Trophoblast cell (in vitro differentiated cells and primary cell): ENCODE measurements around the gene CD36.

Experiments used
- DNase-seq, 2 donors: peaks; one replicate each; pipeline ENCODE4 v3.0.0-alpha.2; 2016
- H2AFZ ChIP-seq: 2 replicates; pipeline ENCODE4 v1.6.1; 2013; ENCODE audit warnings: low read length, moderate library complexity, mild to moderate bottlenecking; ENCODE audit not compliant: insufficient read depth, poor library complexity
- H2AK5ac ChIP-seq: 2 replicates; pipeline ENCODE4 v1.6.1; 2013; ENCODE audit warnings: mild to moderate bottlenecking, low read length
- H2BK120ac ChIP-seq: 2 replicates; pipeline ENCODE4 v1.6.1; 2013; ENCODE audit warnings: low read length, mild to moderate bottlenecking, moderate library complexity; ENCODE audit not compliant: insufficient read depth, poor library complexity
- H2BK12ac ChIP-seq: 2 replicates; pipeline ENCODE4 v1.6.1; 2013; ENCODE audit warnings: mild to moderate bottlenecking, low read length, moderate library complexity
- H2BK5ac ChIP-seq: 2 replicates; pipeline ENCODE4 v1.6.1; 2013; ENCODE audit warnings: low read length, low read depth, moderate library complexity, mild to moderate bottlenecking; ENCODE audit not compliant: poor library complexity
- H3K14ac ChIP-seq: 2 replicates; pipeline ENCODE4 v1.6.1; 2013; ENCODE audit warnings: mild to moderate bottlenecking, low read length
- H3K18ac ChIP-seq: 2 replicates; pipeline ENCODE4 v1.6.1; 2013; ENCODE audit warnings: mild to moderate bottlenecking, low read length
- H3K23ac ChIP-seq: 2 replicates; pipeline ENCODE4 v1.6.1; 2013; ENCODE audit warnings: low read length
- H3K27ac ChIP-seq: 2 replicates; pipeline ENCODE4 v1.5.1; 2013; ENCODE audit warnings: low read depth, mild to moderate bottlenecking, inconsistent platforms, low read length, moderate library complexity
- H3K27me3 ChIP-seq: 2 replicates; pipeline ENCODE4 v1.6.1; 2013; ENCODE audit warnings: inconsistent platforms, mild to moderate bottlenecking, low read length, moderate library complexity; ENCODE audit not compliant: insufficient read depth
- H3K36me3 ChIP-seq, 2 experiments: 1 replicate in 1 of 2; 2 replicates in 1 of 2; pipeline ENCODE4 v1.6.1; 2013; ENCODE audit warnings: low read length in 2 of 2, mild to moderate bottlenecking in 2 of 2, moderate library complexity in 1 of 2; ENCODE audit not compliant: insufficient read depth in 2 of 2, control insufficient read depth in 1 of 2
- H3K4ac ChIP-seq: 2 replicates; pipeline ENCODE4 v1.6.1; 2013; ENCODE audit warnings: low read depth, mild to moderate bottlenecking, low read length, moderate library complexity
- H3K4me1 ChIP-seq, 2 experiments: 1 replicate in 1 of 2; 2 replicates in 1 of 2; pipeline ENCODE4 v1.6.1; 2013; ENCODE audit warnings: low read length in 2 of 2, mild to moderate bottlenecking in 2 of 2, moderate library complexity in 1 of 2; ENCODE audit not compliant: insufficient read depth in 2 of 2, control insufficient read depth in 1 of 2
- H3K4me2 ChIP-seq: 2 replicates; pipeline ENCODE4 v1.6.1; 2013; ENCODE audit warnings: inconsistent platforms, mild to moderate bottlenecking, low read length, moderate library complexity
- H3K4me3 ChIP-seq: 2 replicates; pipeline ENCODE4 v1.5.1; 2013; ENCODE audit warnings: mild to moderate bottlenecking, low read depth, low read length, inconsistent platforms
- H3K79me1 ChIP-seq: one replicate; pipeline ENCODE4 v1.6.1; 2013; ENCODE audit warnings: low read length
- H3K79me2 ChIP-seq: 2 replicates; pipeline ENCODE4 v1.6.1; 2013; ENCODE audit warnings: low read length, mild to moderate bottlenecking; ENCODE audit not compliant: control insufficient read depth, insufficient read depth, poor library complexity
- H3K9ac ChIP-seq: 2 replicates; pipeline ENCODE4 v1.6.1; 2013; ENCODE audit warnings: mild to moderate bottlenecking, low read length
- H3K9me3 ChIP-seq: 2 replicates; pipeline ENCODE4 v1.6.1; 2013; ENCODE audit warnings: low read depth, mild to moderate bottlenecking, control low read depth, inconsistent platforms, low read length; ENCODE audit not compliant: insufficient read depth
- H4K12ac ChIP-seq: 2 replicates; pipeline ENCODE4 v1.6.1; 2013; ENCODE audit warnings: low read depth, mild to moderate bottlenecking, low read length, moderate library complexity
- H4K8ac ChIP-seq: 2 replicates; pipeline ENCODE4 v1.6.1; 2013; ENCODE audit warnings: low read depth, mild to moderate bottlenecking, low read length, moderate library complexity
- H4K91ac ChIP-seq: one replicate; pipeline ENCODE4 v1.6.1; 2013; ENCODE audit warnings: low read depth, mild to moderate bottlenecking, low read length, moderate library complexity
- whole genome bisulfite sequencing: extraction: QIAGEN DNeasy Blood & Tissue Kit; methylation state at CpG from one replicate; pipeline ENCODE4 v1.1.7; 2013; ENCODE audit warnings: missing lambda C conversion rate; ENCODE audit not compliant: insufficient read length, insufficient coverage; ENCODE audit errors: extremely low coverage; 5-methylcytosine and 5-hydroxymethylcytosine counted together

CD36 gene

GRCh38 chr7:80603940-80604339 is 34.5 kb upstream of the CD36 start:
- DNase-seq: peak in 1 of 2 donors; percentile 15
- H4K12ac ChIP-seq: no peak overlapping the region

GRCh38 chr7:80604436-80604835 is 34.0 kb upstream of the CD36 start:
- Histone ChIP-seq H4K12ac (no peak overlapping the region), H3K36me3 (no peaks in the 10 kb centered on the region), H3K79me1 (no peaks in the 10 kb centered on the region), H4K91ac (no peak overlapping the region), H3K18ac (no peak overlapping the region), H2BK5ac (no peak overlapping the region), H3K79me2 (no peaks in the 10 kb centered on the region), H3K14ac (no peak overlapping the region), H3K4me1 (peaks cover 2% of the 10 kb centered on the region in 2 experiments), H2AFZ (no peak overlapping the region), H2AK5ac (no peak overlapping the region), H2BK120ac (no peak overlapping the region), H3K23ac (no peak overlapping the region), H3K4ac (no peak overlapping the region), H3K9me3 (no peaks in the 10 kb centered on the region), H3K4me2 (no peak overlapping the region), H3K9ac (no peak overlapping the region), H3K27ac (no peak overlapping the region), H3K27me3 (no peaks in the 10 kb centered on the region), H3K4me3 (no peak overlapping the region), H4K8ac (no peak overlapping the region), H2BK12ac (no peak overlapping the region)
- DNase-seq: peak; percentile 23 to 59
- no CpG with 5 or more reads among the region's 2 CpGs for WGBS

More at GRCh38 chr7:80603940-80604339, 34.5 kb upstream of the CD36 start:
- Histone ChIP-seq H2BK12ac (no peak overlapping the region), H3K18ac (no peak overlapping the region), H2AK5ac (no peak overlapping the region), H3K27ac (no peak overlapping the region), H3K14ac (no peak overlapping the region), H3K9ac (no peak overlapping the region), H3K23ac (no peak overlapping the region), H2BK5ac (no peak overlapping the region), H3K4me1 (peaks cover 0 to 2% of the 10 kb centered on the region in 2 experiments), H3K4ac (no peak overlapping the region), H3K9me3 (no peaks in the 10 kb centered on the region), H2AFZ (no peak overlapping the region), H3K36me3 (no peaks in the 10 kb centered on the region), H3K79me1 (no peaks in the 10 kb centered on the region), H3K4me3 (no peak overlapping the region), H4K8ac (no peak overlapping the region), H2BK120ac (no peak overlapping the region), H4K91ac (no peak overlapping the region), H3K79me2 (no peaks in the 10 kb centered on the region), H3K4me2 (no peak overlapping the region), H3K27me3 (no peaks in the 10 kb centered on the region)
- WGBS: no CpG with 5 or more reads among the region's 2 CpGs

GRCh38 chr7:80607136-80607535 is 31.3 kb upstream of the CD36 start:
- Histone ChIP-seq H3K9me3 (no peaks in the 10 kb centered on the region), H3K4me2 (no peak overlapping the region), H2AFZ (no peak overlapping the region), H3K36me3 (no peaks in the 10 kb centered on the region), H2BK5ac (no peak overlapping the region), H3K27me3 (no peaks in the 10 kb centered on the region), H2BK12ac (no peak overlapping the region), H4K8ac (no peak overlapping the region), H3K4me3 (no peak overlapping the region), H3K79me2 (no peaks in the 10 kb centered on the region), H3K4me1 (peaks cover under 1 to 2% of the 10 kb centered on the region in 2 experiments), H3K79me1 (no peaks in the 10 kb centered on the region), H3K23ac (no peak overlapping the region), H3K9ac (no peak overlapping the region), H4K91ac (no peak overlapping the region), H2BK120ac (no peak overlapping the region), H3K18ac (no peak overlapping the region), H4K12ac (no peak overlapping the region), H2AK5ac (no peak overlapping the region), H3K27ac (no peak overlapping the region), H3K14ac (no peak overlapping the region), H3K4ac (no peak overlapping the region)
- DNase-seq: no peak
- WGBS: no CpG with 5 or more reads among the region's 1 CpG

- Histone ChIP-seq H4K12ac (no peak overlapping the region), H3K4me3 (no peak overlapping the region), H3K9me3 (no peaks in the 10 kb centered on the region), H2AFZ (no peak overlapping the region), H3K27me3 (no peaks in the 10 kb centered on the region), H3K4me1 (peaks cover 0 to 2% of the 10 kb centered on the region in 2 experiments), H4K91ac (no peak overlapping the region), H2BK5ac (no peak overlapping the region), H2BK12ac (no peak overlapping the region), H3K79me1 (no peaks in the 10 kb centered on the region), H4K8ac (no peak overlapping the region), H2AK5ac (no peak overlapping the region), H3K9ac (no peak overlapping the region), H3K79me2 (no peaks in the 10 kb centered on the region), H3K4me2 (no peak overlapping the region), H2BK120ac (no peak overlapping the region), H3K36me3 (no peaks in the 10 kb centered on the region), H3K23ac (no peak overlapping the region), H3K4ac (no peak overlapping the region), H3K27ac (no peak overlapping the region), H3K18ac (no peak overlapping the region), H3K14ac (no peak overlapping the region)
- no peak for DNase-seq
Observed at GRCh38 chr7:80608336-80608735, 30.1 kb upstream of the CD36 start.
